Ishikawa (cell line): ENCODE data around the gene ZBTB20.

Experiments
- TCF12 ChIP-seq: IDR thresholded peaks from 2 replicates; pipeline ENCODE4 v1.6.1; 2012; ENCODE audit warnings: low read depth
- TF ChIP-seq, protein P1 (sequence below): IDR thresholded peaks from 2 replicates; pipeline ENCODE4 v1.6.1; 2012
- TF ChIP-seq, protein P2 (sequence below): IDR thresholded peaks from 2 replicates; pipeline ENCODE4 v1.6.1; 2012
- TF ChIP-seq, protein P3 (sequence below): IDR thresholded peaks from 2 replicates; pipeline ENCODE4 v1.6.1; 2012; ENCODE audit warnings: low read depth, mild to moderate bottlenecking

DNA sequence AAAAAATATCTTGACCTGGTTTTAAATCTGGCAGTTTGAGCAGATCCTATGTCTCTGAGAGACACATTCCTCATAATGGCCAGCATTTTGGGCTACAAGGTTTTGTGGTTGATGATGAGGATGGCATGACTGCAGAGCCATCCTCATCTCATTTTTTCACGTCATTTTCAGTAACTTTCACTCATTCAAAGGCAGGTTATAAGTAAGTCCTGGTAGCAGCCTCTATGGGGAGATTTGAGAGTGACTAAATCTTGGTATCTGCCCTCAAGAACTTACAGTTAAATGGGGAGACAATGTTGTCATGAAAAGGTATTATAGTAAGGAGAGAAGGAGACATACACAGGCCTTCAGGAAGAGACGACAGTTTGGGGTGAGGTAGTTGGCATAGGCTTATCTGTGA, 838.7 kb downstream of the ZBTB20 start:
- TF ChIP-seq, protein P1, sequence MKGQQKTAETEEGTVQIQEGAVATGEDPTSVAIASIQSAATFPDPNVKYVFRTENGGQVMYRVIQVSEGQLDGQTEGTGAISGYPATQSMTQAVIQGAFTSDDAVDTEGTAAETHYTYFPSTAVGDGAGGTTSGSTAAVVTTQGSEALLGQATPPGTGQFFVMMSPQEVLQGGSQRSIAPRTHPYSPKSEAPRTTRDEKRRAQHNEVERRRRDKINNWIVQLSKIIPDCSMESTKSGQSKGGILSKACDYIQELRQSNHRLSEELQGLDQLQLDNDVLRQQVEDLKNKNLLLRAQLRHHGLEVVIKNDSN: no peak
- TF ChIP-seq TCF12: no peak
- TF ChIP-seq, protein P2, sequence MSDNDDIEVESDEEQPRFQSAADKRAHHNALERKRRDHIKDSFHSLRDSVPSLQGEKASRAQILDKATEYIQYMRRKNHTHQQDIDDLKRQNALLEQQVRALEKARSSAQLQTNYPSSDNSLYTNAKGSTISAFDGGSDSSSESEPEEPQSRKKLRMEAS: no peak
- TF ChIP-seq, protein P3, sequence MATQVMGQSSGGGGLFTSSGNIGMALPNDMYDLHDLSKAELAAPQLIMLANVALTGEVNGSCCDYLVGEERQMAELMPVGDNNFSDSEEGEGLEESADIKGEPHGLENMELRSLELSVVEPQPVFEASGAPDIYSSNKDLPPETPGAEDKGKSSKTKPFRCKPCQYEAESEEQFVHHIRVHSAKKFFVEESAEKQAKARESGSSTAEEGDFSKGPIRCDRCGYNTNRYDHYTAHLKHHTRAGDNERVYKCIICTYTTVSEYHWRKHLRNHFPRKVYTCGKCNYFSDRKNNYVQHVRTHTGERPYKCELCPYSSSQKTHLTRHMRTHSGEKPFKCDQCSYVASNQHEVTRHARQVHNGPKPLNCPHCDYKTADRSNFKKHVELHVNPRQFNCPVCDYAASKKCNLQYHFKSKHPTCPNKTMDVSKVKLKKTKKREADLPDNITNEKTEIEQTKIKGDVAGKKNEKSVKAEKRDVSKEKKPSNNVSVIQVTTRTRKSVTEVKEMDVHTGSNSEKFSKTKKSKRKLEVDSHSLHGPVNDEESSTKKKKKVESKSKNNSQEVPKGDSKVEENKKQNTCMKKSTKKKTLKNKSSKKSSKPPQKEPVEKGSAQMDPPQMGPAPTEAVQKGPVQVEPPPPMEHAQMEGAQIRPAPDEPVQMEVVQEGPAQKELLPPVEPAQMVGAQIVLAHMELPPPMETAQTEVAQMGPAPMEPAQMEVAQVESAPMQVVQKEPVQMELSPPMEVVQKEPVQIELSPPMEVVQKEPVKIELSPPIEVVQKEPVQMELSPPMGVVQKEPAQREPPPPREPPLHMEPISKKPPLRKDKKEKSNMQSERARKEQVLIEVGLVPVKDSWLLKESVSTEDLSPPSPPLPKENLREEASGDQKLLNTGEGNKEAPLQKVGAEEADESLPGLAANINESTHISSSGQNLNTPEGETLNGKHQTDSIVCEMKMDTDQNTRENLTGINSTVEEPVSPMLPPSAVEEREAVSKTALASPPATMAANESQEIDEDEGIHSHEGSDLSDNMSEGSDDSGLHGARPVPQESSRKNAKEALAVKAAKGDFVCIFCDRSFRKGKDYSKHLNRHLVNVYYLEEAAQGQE: no peak
